Parathyroid adenoma (tissue), 2 donors: ENCODE data around the gene BEND7.

Source experiments
- H2AFZ ChIP-seq: fragments of 300-600 bp; sonication (generic); one replicate; pipeline ENCODE4 v1.7.0; 2017; ENCODE audit warnings: antibody characterized with exemption, mild to moderate bottlenecking
- H3K27ac ChIP-seq: fragments of 300-600 bp; sonication (generic); one replicate; pipeline ENCODE4 v1.7.0; 2017
- H3K27me3 ChIP-seq: fragments of 300-600 bp; sonication (generic); one replicate; pipeline ENCODE4 v1.7.0; 2017; ENCODE audit warnings: low read length; ENCODE audit not compliant: control insufficient read depth, insufficient read depth
- H3K36me3 ChIP-seq: fragments of 300-600 bp; sonication (generic); one replicate; pipeline ENCODE4 v1.7.0; 2017; ENCODE audit warnings: low read length; ENCODE audit not compliant: control insufficient read depth, insufficient read depth
- H3K4me1 ChIP-seq: fragments of 300-600 bp; sonication (generic); one replicate; pipeline ENCODE4 v1.7.0; 2017; ENCODE audit warnings: control low read depth
- H3K4me2 ChIP-seq: fragments of 300-600 bp; sonication (generic); one replicate; pipeline ENCODE4 v1.7.0; 2017; ENCODE audit warnings: low read length
- H3K4me3 ChIP-seq: fragments of 300-600 bp; sonication (generic); one replicate; pipeline ENCODE4 v1.7.0; 2017; ENCODE audit warnings: low read depth, low read length
- H3K79me2 ChIP-seq: fragments of 300-600 bp; sonication (generic); one replicate; pipeline ENCODE4 v1.7.0; 2017; ENCODE audit warnings: control low read depth
- H3K9ac ChIP-seq: fragments of 300-600 bp; sonication (generic); one replicate; pipeline ENCODE4 v1.7.0; 2017; ENCODE audit warnings: mild to moderate bottlenecking
- H3K9me3 ChIP-seq: fragments of 300-600 bp; sonication (generic); one replicate; pipeline ENCODE4 v1.7.0; 2017; ENCODE audit warnings: low read length; ENCODE audit not compliant: control insufficient read depth
- CTCF ChIP-seq: fragments of 300-600 bp; sonication (generic); IDR thresholded peaks from one replicate; pipeline ENCODE4 v1.7.0; 2017; ENCODE audit warnings: antibody characterized with exemption, mild to moderate bottlenecking
- donor health status: primary hyperparathyroidism.

The BEND7 gene

GRCh38 chr10:13422800-13423199 lies 106.0 kb downstream of the BEND7 start:
- Histone ChIP-seq H3K9ac (no peak overlapping the region), H3K27ac (no peak overlapping the region), H3K4me3 (no peak overlapping the region), H3K36me3 (no peaks in the 10 kb centered on the region), H3K4me1 (no peaks in the 10 kb centered on the region), H3K9me3 (no peaks in the 10 kb centered on the region), H3K79me2 (no peaks in the 10 kb centered on the region), H3K4me2 (no peak overlapping the region), H3K27me3 (no peaks in the 10 kb centered on the region), H2AFZ (no peak overlapping the region)
- TF ChIP-seq CTCF, result no peak

GRCh38 chr10:13421382-13421917 lies 107.4 kb downstream of the BEND7 start:
- Histone ChIP-seq H3K4me2 (no peak overlapping the region), H3K27ac (no peak overlapping the region), H3K9me3 (no peaks in the 10 kb centered on the region), H3K36me3 (no peaks in the 10 kb centered on the region), H3K4me1 (no peaks in the 10 kb centered on the region), H3K27me3 (no peaks in the 10 kb centered on the region), H3K79me2 (no peaks in the 10 kb centered on the region), H3K9ac (no peak overlapping the region), H3K4me3 (no peak overlapping the region), H2AFZ (no peak overlapping the region)
- no peak for TF ChIP-seq CTCF

- Histone ChIP-seq H3K9ac (no peak overlapping the region), H3K9me3 (no peaks in the 10 kb centered on the region)
- TF ChIP-seq CTCF, result no peak
Observed at GRCh38 chr10:13420532-13421307, 108.1 kb downstream of the BEND7 start.

GRCh38 chr10:13417459-13418126 lies 111.2 kb downstream of the BEND7 start:
- no peak for TF ChIP-seq CTCF
- no peak overlapping the region for H3K27ac ChIP-seq
- H3K4me2 ChIP-seq, result no peak overlapping the region
- H2AFZ ChIP-seq, result no peak overlapping the region
- no peaks in the 10 kb centered on the region for H3K27me3 ChIP-seq
- H3K79me2 ChIP-seq, result no peaks in the 10 kb centered on the region
- no peaks in the 10 kb centered on the region for H3K36me3 ChIP-seq
- H3K9ac ChIP-seq, result no peak overlapping the region
- H3K9me3 ChIP-seq, result no peaks in the 10 kb centered on the region
- no peak overlapping the region for H3K4me3 ChIP-seq
- no peaks in the 10 kb centered on the region for H3K4me1 ChIP-seq

More at GRCh38 chr10:13420532-13421307, 108.1 kb downstream of the BEND7 start:
- no peak overlapping the region for H3K27ac ChIP-seq
- no peaks in the 10 kb centered on the region for H3K4me1 ChIP-seq
- H3K79me2 ChIP-seq, result no peaks in the 10 kb centered on the region
- no peaks in the 10 kb centered on the region for H3K36me3 ChIP-seq
- no peak overlapping the region for H2AFZ ChIP-seq
- H3K27me3 ChIP-seq, result no peaks in the 10 kb centered on the region
- H3K4me2 ChIP-seq, result no peak overlapping the region
- no peak overlapping the region for H3K4me3 ChIP-seq
